Mucosa of descending colon (tissue), 3 donors: ENCODE results near the gene MTMR6. TPM values are rescaled to one million over a fixed set of nuclear protein-coding genes. Genes with fewer than 3 reads are reported as not detected.
A peak's percentile ranks its signal among the peaks of the same experiment; 100 is the strongest.

ENCODE experiments used
- ATAC-seq: fragments of 200-7000 bp; cut with Tn5 transposase; one replicate; pipeline ENCODE4 v1.9.1; 2020; ENCODE audit warnings: mild to moderate bottlenecking, moderate library complexity
- DNase-seq, 3 donors: peaks; one replicate each; pipeline ENCODE4 v3.0.0-alpha.2; 2020
- H3K36me3 ChIP-seq: fragments of 200-600 bp; one replicate; pipeline ENCODE4 v1.8.0; 2021; ENCODE audit warnings: low read depth, mild to moderate bottlenecking
- H3K4me1 ChIP-seq: fragments of 200-600 bp; one replicate; pipeline ENCODE4 v1.8.0; 2021; ENCODE audit warnings: low read depth, mild to moderate bottlenecking
- H3K4me3 ChIP-seq: fragments of 200-600 bp; one replicate; pipeline ENCODE4 v1.8.0; 2021; ENCODE audit warnings: mild to moderate bottlenecking
- H3K9me3 ChIP-seq: fragments of 200-600 bp; one replicate; pipeline ENCODE4 v1.8.0; 2021; ENCODE audit warnings: mild to moderate bottlenecking
- intact Hi-C, 2 donors: fragments of 100-400 bp; cut with DNase I in 1 of 2; cut with micrococcal nuclease in 1 of 2; formaldehyde crosslinking; loops; one replicate each; pipeline versions ENCODE4 v1.11.0 to v1.11.1; 2022; cut with DNase I, micrococcal nuclease
- total RNA-seq, 3 donors: library from RNA; stranded (reverse); fragmentation: NEBNext Ultra II Directional in 2 of 3; extraction: Animal tissue kit (Norgen Biotek cat#: 25700) in 2 of 3; gene quantifications; one replicate each; pipeline versions ENCODE4 v1.2.1 to v1.2.4, GENCODE V29; 2021 to 2023
- TF ChIP-seq, protein P1 (sequence below): fragments of 200-600 bp; IDR thresholded peaks from one replicate; pipeline ENCODE4 v1.8.0; 2022; ENCODE audit warnings: antibody characterized with exemption, mild to moderate bottlenecking
- donor health status: DM: no; HTN: no; CAD: no; lungs with moderate emphysema.
- donor health status: DM: no; HTN: no; CAD: no.
- donor health status: DM: no; HTN: yes; CAD: no.

The MTMR6 gene
- total RNA-seq, 3 donors from 2014 or later = 10.8 to 18.5 (median 13.7) TPM

DNA sequence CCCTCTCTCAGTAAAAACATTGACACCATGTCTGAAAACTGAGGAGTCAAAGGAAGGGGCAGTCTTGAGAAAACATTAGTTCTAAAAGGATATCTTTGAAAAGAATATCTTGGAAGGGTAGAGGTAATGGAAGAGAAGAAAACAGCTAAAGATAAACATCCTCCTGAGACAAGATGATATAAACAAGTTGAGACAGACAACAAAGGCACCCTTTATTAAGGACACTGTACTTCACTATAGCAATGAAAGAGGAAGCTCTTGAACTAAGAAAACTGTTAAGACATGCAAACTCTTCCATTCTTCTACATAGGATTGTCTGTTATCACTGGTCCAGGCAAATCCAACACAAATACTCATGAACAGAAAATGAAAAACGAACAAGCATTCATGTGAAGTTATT lies 46.3 kb downstream of the MTMR6 start:
- ATAC-seq (no peak), DNase-seq (no peak)
- Histone ChIP-seq H3K4me3 (no peak overlapping the region), H3K9me3 (no peaks in the 10 kb centered on the region), H3K36me3 (no peaks in the 10 kb centered on the region), H3K4me1 (no peaks in the 10 kb centered on the region)
- intact Hi-C loops = no loop called here
- TF ChIP-seq, protein P1, sequence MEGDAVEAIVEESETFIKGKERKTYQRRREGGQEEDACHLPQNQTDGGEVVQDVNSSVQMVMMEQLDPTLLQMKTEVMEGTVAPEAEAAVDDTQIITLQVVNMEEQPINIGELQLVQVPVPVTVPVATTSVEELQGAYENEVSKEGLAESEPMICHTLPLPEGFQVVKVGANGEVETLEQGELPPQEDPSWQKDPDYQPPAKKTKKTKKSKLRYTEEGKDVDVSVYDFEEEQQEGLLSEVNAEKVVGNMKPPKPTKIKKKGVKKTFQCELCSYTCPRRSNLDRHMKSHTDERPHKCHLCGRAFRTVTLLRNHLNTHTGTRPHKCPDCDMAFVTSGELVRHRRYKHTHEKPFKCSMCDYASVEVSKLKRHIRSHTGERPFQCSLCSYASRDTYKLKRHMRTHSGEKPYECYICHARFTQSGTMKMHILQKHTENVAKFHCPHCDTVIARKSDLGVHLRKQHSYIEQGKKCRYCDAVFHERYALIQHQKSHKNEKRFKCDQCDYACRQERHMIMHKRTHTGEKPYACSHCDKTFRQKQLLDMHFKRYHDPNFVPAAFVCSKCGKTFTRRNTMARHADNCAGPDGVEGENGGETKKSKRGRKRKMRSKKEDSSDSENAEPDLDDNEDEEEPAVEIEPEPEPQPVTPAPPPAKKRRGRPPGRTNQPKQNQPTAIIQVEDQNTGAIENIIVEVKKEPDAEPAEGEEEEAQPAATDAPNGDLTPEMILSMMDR = no peak

- TF ChIP-seq, protein P1 = no peak
- no peaks in the 10 kb centered on the region for H3K4me1 ChIP-seq
- H3K36me3 ChIP-seq = no peaks in the 10 kb centered on the region
- H3K9me3 ChIP-seq = no peaks in the 10 kb centered on the region
- no peak overlapping the region for H3K4me3 ChIP-seq
- intact Hi-C loops = no loop called here
- no peak for DNase-seq
- ATAC-seq = no peak
Measured at GRCh38 chr13:25237083-25237482, 50.2 kb downstream of the MTMR6 start.

GRCh38 chr13:25233861-25234260 lies 53.4 kb downstream of the MTMR6 start:
- Histone ChIP-seq H3K4me3 (no peak overlapping the region), H3K4me1 (no peaks in the 10 kb centered on the region), H3K9me3 (no peaks in the 10 kb centered on the region), H3K36me3 (no peaks in the 10 kb centered on the region)
- no peak for DNase-seq
- TF ChIP-seq, protein P1 = no peak
- ATAC-seq = no peak
- intact Hi-C loops = no loop called here

- ATAC-seq = peak; percentile 85
- H3K4me1 ChIP-seq = no peaks in the 10 kb centered on the region
- intact Hi-C loops = no loop called here
- TF ChIP-seq, protein P1 = no peak
- H3K36me3 ChIP-seq = no peaks in the 10 kb centered on the region
- H3K9me3 ChIP-seq = no peaks in the 10 kb centered on the region
- peak in 1 of 3 donors; percentile 10 for DNase-seq
- H3K4me3 ChIP-seq = no peak overlapping the region
Measured at GRCh38 chr13:25232937-25233515, 54.3 kb downstream of the MTMR6 start.

DNA sequence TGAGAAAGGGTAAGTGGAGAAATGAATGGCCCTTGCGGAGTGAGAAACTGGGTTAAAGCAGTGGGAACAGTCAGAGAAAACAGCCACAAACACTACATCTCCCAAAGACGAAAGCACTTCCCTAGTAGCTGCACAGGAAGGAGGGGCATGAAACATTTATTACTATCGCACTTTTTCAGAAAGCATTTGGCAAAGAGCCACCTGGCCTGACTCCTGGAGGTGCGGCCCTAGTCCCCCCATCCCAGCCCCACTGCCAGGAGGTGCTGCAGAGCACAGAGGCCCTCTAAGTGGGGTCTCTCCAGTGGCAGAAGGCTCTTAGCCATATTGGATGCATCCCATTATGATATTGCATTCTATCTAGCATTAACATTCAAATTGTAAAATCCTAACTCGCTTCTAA lies 55.8 kb downstream of the MTMR6 start:
- ATAC-seq (no peak), DNase-seq (no peak)
- no peaks in the 10 kb centered on the region for H3K4me1 ChIP-seq
- intact Hi-C loops = no loop called here
- no peaks in the 10 kb centered on the region for H3K9me3 ChIP-seq
- TF ChIP-seq, protein P1 = no peak
- H3K4me3 ChIP-seq = no peak overlapping the region
- no peaks in the 10 kb centered on the region for H3K36me3 ChIP-seq

DNA sequence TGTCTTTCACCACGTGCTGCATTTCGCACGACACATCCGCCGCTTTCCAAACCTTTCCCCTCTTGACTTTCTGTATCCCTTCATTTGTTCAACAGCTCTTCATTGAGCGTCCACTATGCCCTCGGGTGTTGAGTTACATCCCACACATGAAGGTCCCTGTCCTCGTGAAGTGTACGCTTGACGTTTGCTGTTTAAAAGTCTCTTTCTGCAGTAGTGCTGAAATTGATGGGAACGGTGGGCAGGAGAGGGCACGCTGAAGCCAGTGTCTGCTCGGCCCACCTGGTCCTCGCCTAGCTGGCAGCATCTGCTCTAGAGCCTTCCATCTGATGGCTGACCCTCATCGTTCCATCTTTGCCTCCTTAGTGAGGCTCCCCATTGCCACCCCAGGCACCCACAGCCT lies 59.6 kb downstream of the MTMR6 start:
- Histone ChIP-seq H3K36me3 (no peaks in the 10 kb centered on the region), H3K9me3 (no peaks in the 10 kb centered on the region), H3K4me3 (no peak overlapping the region), H3K4me1 (no peaks in the 10 kb centered on the region)
- TF ChIP-seq, protein P1 = no peak
- no peak for DNase-seq
- ATAC-seq = no peak
- intact Hi-C loops = no loop called here
